GM19372 (cell line): ENCODE data around the gene PARD3B.

ENCODE experiments used
- ATAC-seq: cut with Tn5 transposase; IDR thresholded peaks from one replicate; pipeline ENCODE4 v1.9.1; 2021; ENCODE audit warnings: mild to moderate bottlenecking, low read depth, moderate library complexity; ENCODE audit not compliant: unreplicated experiment

PARD3B gene

GRCh38 chr2:204808494-204808893 is 263.2 kb downstream of the PARD3B start:
- no peak for ATAC-seq

GRCh38 chr2:204824751-204825453 is 279.6 kb downstream of the PARD3B start:
- ATAC-seq: no peak

GRCh38 chr2:204825681-204826080 is 280.4 kb downstream of the PARD3B start:
- ATAC-seq: no peak

- no peak for ATAC-seq
These were observed 282.7 kb downstream of the PARD3B start for GRCh38 chr2:204827701-204828590.

- ATAC-seq: no peak
These were observed 289.6 kb downstream of the PARD3B start for GRCh38 chr2:204834716-204835384.

- no peak for ATAC-seq
These were observed 290.5 kb downstream of the PARD3B start for GRCh38 chr2:204835786-204836185.

GRCh38 chr2:204840504-204840903 is 295.2 kb downstream of the PARD3B start:
- ATAC-seq: no peak

GRCh38 chr2:204842068-204842467 is 296.8 kb downstream of the PARD3B start:
- ATAC-seq: no peak

- ATAC-seq: no peak
These were observed 297.6 kb downstream of the PARD3B start for GRCh38 chr2:204842661-204843485.

- ATAC-seq: no peak
These were observed 301.2 kb downstream of the PARD3B start for GRCh38 chr2:204846471-204846870.

- ATAC-seq: no peak
These were observed 304.6 kb downstream of the PARD3B start for GRCh38 chr2:204849892-204850291.

- ATAC-seq: no peak
These were observed 305.3 kb downstream of the PARD3B start for GRCh38 chr2:204850581-204850980.

- ATAC-seq: no peak
These were observed 308.6 kb downstream of the PARD3B start for GRCh38 chr2:204853905-204854304.

- no peak for ATAC-seq
These were observed 315.0 kb downstream of the PARD3B start for GRCh38 chr2:204860274-204860673.

- ATAC-seq: no peak
These were observed 317.5 kb downstream of the PARD3B start for GRCh38 chr2:204862809-204863208.

GRCh38 chr2:204863336-204863735 is 318.1 kb downstream of the PARD3B start:
- ATAC-seq: no peak

GRCh38 chr2:204869132-204869823 is 324.0 kb downstream of the PARD3B start:
- no peak for ATAC-seq

- ATAC-seq: no peak
These were observed 324.8 kb downstream of the PARD3B start for GRCh38 chr2:204870053-204870452.

- no peak for ATAC-seq
These were observed 326.1 kb downstream of the PARD3B start for GRCh38 chr2:204871231-204871953.
